K562 (cell line): Measurements from ENCODE around the gene HSD3B7. TPM values are rescaled to one million over a fixed set of nuclear protein-coding genes. Genes with fewer than 3 reads are reported as not detected.

Experiments used
- CBX8 ChIP-seq: fragments of 200-600 bp; sonication (generic); IDR thresholded peaks from 2 replicates; pipeline ENCODE4 v1.6.1; 2012; ENCODE audit warnings: borderline replicate concordance, mixed run types, low read depth, mild to moderate bottlenecking, moderate library complexity, mixed read lengths, low read length, control low read depth, inconsistent platforms; ENCODE audit not compliant: poor library complexity, severe bottlenecking; ENCODE audit errors: extremely low read depth
- CCNT2 ChIP-seq: IDR thresholded peaks from 2 replicates; pipeline ENCODE4 v1.6.1; 2011; ENCODE audit warnings: borderline replicate concordance, low read depth, mild to moderate bottlenecking, moderate library complexity, mixed read lengths, low read length; ENCODE audit not compliant: insufficient read length; ENCODE audit errors: extremely low read depth
- CREBBP ChIP-seq: IDR thresholded peaks from one replicate; pipeline ENCODE4 v1.6.1; 2012; ENCODE audit warnings: low read depth, mild to moderate bottlenecking, control low read depth, inconsistent platforms, low read length
- FOXO4 ChIP-seq: fragments of 450-650 bp; formaldehyde crosslinking; IDR thresholded peaks from 2 replicates; pipeline ENCODE4 v1.4.0; 2020; ENCODE audit warnings: mild to moderate bottlenecking, moderate library complexity
- HDAC8 ChIP-seq: fragments of 450-650 bp; IDR thresholded peaks from 2 replicates; pipeline ENCODE4 v1.6.1; 2016; ENCODE audit warnings: mild to moderate bottlenecking, missing genetic modification characterization, moderate library complexity, missing compliant biosample characterization
- KLF1 ChIP-seq: fragments of 450-650 bp; IDR thresholded peaks from 2 replicates; pipeline ENCODE4 v1.6.1; 2016; ENCODE audit warnings: missing genetic modification characterization, missing compliant biosample characterization
- OTX1 ChIP-seq: fragments of 450-650 bp; formaldehyde crosslinking; IDR thresholded peaks from 2 replicates; pipeline ENCODE4 v1.4.0; 2022; ENCODE audit warnings: mild to moderate bottlenecking
- PTBP1 ChIP-seq: fragments of 200-400 bp; formaldehyde crosslinking; IDR thresholded peaks from 2 replicates; pipeline ENCODE4 v1.6.1; 2017; ENCODE audit warnings: low read depth, low read length
- RBM15 ChIP-seq: fragments of 200-400 bp; formaldehyde crosslinking; IDR thresholded peaks from 2 replicates; pipeline ENCODE4 v1.6.1; 2018; ENCODE audit warnings: mild to moderate bottlenecking, low read length, moderate library complexity; ENCODE audit not compliant: insufficient read depth
- RBM22 ChIP-seq: fragments of 200-400 bp; formaldehyde crosslinking; IDR thresholded peaks from 2 replicates; pipeline ENCODE4 v1.6.1; 2018; ENCODE audit warnings: low read length, low read depth; ENCODE audit not compliant: poor library complexity, severe bottlenecking
- SMAD4 ChIP-seq: fragments of 250-450 bp; sonication (Bioruptor Pico); conservative IDR thresholded peaks from 2 replicates; pipeline ENCODE4 v1.8.0; 2021; ENCODE audit warnings: inconsistent platforms, mild to moderate bottlenecking, moderate library complexity
- TCF15 ChIP-seq: fragments of 250-450 bp; sonication (Bioruptor Pico); IDR thresholded peaks from 2 replicates; pipeline ENCODE4 v1.8.0; 2022; ENCODE audit warnings: moderate library complexity, mild to moderate bottlenecking, inconsistent platforms
- TFAP4 ChIP-seq: sonication (generic); formaldehyde crosslinking; IDR thresholded peaks from 2 replicates; pipeline ENCODE4 v1.8.0; 2022; ENCODE audit warnings: missing genetic modification reagents, mild to moderate bottlenecking, moderate library complexity, borderline replicate concordance
- ZBTB49 ChIP-seq: sonication (generic); formaldehyde crosslinking; IDR thresholded peaks from 2 replicates; pipeline ENCODE4 v1.8.0; 2022; ENCODE audit warnings: missing genetic modification reagents, mild to moderate bottlenecking, borderline replicate concordance
- ZFP36 ChIP-seq: fragments of 150-350 bp; IDR thresholded peaks from 2 replicates; pipeline ENCODE4 v1.6.1; 2018; ENCODE audit warnings: low read length, low read depth; ENCODE audit not compliant: partially characterized antibody
- ZNF175 ChIP-seq: fragments of 200-800 bp; sonication (Bioruptor generic); IDR thresholded peaks from 2 replicates; pipeline ENCODE4 v1.6.1; 2016; ENCODE audit warnings: low read depth, mild to moderate bottlenecking, missing genetic modification characterization, missing compliant biosample characterization
- ZNF280B ChIP-seq: fragments of 250-450 bp; sonication (Bioruptor Pico); IDR thresholded peaks from 2 replicates; pipeline ENCODE4 v1.5.1; 2021; ENCODE audit warnings: mild to moderate bottlenecking
- polyA plus RNA-seq, 8 experiments: library from polyadenylated mRNA; depleted of rRNA in 4 of 8; stranded (reverse) in 5 of 8; unstranded in 3 of 8; fragments of >200 nt; fragmentation: Nextera tagmentation in 2 of 8; fragmentation: Illumina TruSeq in 1 of 8; extraction: Ambion mirVana in 2 of 8; extraction: Trizol in 1 of 8; gene quantifications; 2 replicates each; pipeline versions ENCODE4 v1.2.1 to v1.2.3, GENCODE V29; 2011 to 2014; ENCODE audit warnings: inconsistent platforms in 1 of 8, missing spikeins in 1 of 8
- total RNA-seq, 7 experiments: library from RNA; depleted of rRNA in 6 of 7; stranded (reverse); fragments of >200 nt in 6 of 7; fragmentation: Illumina TruSeq in 2 of 7; extraction: Trizol in 2 of 7; gene quantifications; 2 replicates each; pipeline versions ENCODE4 v1.2.1 to v1.2.3, GENCODE V29; 2011 to 2021; ENCODE audit warnings: low replicate concordance in 1 of 7

Gene HSD3B7
- total and polyA plus RNA-seq, 9 of the 15 experiments (the other 6 are each of a cell fraction or from before 2014, with no cell fraction given): 5.4 to 49.1 (median 23.0) TPM

GRCh38 chr16:30948667-30949649, 36.0 kb upstream of the HSD3B7 start, which contains the start of gene ORAI3 (continued):
- no peak for TF ChIP-seq ZBTB49 (CRISPR knock-in tag)
- no peak for TF ChIP-seq HDAC8 (tag)
- TF ChIP-seq PTBP1: no peak
- no peak for TF ChIP-seq OTX1 (CRISPR knock-in tag)
- no peak for TF ChIP-seq ZNF175 (CRISPR knock-in tag)
- no peak for TF ChIP-seq RBM15
- no peak for TF ChIP-seq ZNF280B (CRISPR knock-in tag)
- no peak for TF ChIP-seq CREBBP
- no peak for TF ChIP-seq KLF1
- peak; percentile 71 for TF ChIP-seq CCNT2
- peak; percentile 91 for TF ChIP-seq SMAD4 (CRISPR knock-in tag)
- TF ChIP-seq FOXO4 (CRISPR knock-in tag): no peak
- peak; percentile 73 for TF ChIP-seq ZFP36
- TF ChIP-seq TCF15 (CRISPR knock-in tag): no peak
- no peak for TF ChIP-seq CBX8
- peak; percentile 45; the same call in 1 of the 2 replicates for TF ChIP-seq TFAP4
- TF ChIP-seq RBM22: peak; percentile 90
